ENCODE measurements around the gene SLC22A16. TPM values are rescaled to one million over a fixed set of nuclear protein-coding genes. Genes with fewer than 3 reads are reported as not detected.

SLC22A16 gene
- total and polyA plus RNA-seq, 2 of the 8 experiments (the other 6 are each of a cell fraction or from before 2014, with no cell fraction given): not detected

DNA sequence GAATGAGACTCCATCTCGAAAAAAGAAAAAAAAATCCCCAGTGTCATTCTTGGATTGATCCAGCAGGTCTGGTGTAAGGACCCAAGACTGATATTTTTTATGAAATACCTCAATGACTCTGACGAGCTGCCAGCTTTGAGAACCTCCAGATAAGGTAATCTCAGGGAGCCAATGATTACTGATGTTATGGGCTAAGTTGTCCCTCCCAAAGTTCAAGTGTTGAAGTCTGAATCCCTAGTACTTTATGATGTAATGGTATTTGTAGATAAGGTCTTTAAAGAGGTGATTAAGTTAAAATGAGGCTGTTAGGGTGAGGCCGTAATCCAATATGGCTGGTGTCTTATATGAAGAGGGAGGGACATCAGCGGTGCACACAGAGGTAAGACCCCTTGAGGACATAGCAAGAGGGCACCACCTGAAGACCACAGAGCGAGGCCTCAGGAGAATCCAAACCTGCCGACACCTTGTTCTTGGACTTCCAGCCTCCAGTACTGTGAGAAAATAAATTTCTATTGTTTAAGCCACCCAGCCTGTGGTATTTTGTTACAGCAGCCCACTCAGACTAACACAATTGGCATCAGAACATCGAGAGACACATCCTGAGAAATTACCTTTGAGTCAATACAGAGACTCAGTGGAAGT, 41.3 kb downstream of the SLC22A16 start:
- H3K9me3 ChIP-seq (ENCODE audit: insufficient read depth in 2 of 2, low read depth in 1 of 2, low read length in 1 of 2): no peaks in the 10 kb centered on the region

More for the DNA sequence above, 41.3 kb downstream of the SLC22A16 start:
- Histone ChIP-seq H3K27ac (ENCODE audit: low read depth, low read length) (no peak overlapping the region), H2BK15ac (ENCODE audit: low read length) (no peak overlapping the region), H3K9ac (replicated peaks in 1 of 4; ENCODE audit: extremely low read depth in 1 of 4, low read depth in 3 of 4, low read length in 3 of 4) (no peak overlapping the region), H2BK120ac (replicated peaks; ENCODE audit: low read depth, low read length) (no peak overlapping the region), H3K23ac (ENCODE audit: insufficient read length) (no peak overlapping the region), H2AK5ac (ENCODE audit: low read depth, low read length) (no peak overlapping the region), H3K14ac (ENCODE audit: insufficient read length) (no peak overlapping the region), H4K20me1 (replicated peaks in 1 of 2; ENCODE audit: control insufficient read depth in 1 of 2, insufficient read depth in 2 of 2, low read length in 2 of 2) (no peaks in the 10 kb centered on the region), H4K5ac (ENCODE audit: insufficient read length, low read depth, low read length) (no peak overlapping the region), H3K4me1 (replicated peaks in 1 of 4; ENCODE audit: control insufficient read depth in 3 of 4, insufficient read depth in 4 of 4, low read length in 3 of 4) (peaks cover 0 to 2% (median 0%) of the 10 kb centered on the region in 4 experiments; a peak in 1 of 7 replicates), H2AFZ (ENCODE audit: low read length) (no peak overlapping the region), H3K79me1 (ENCODE audit: low read depth, low read length) (no peaks in the 10 kb centered on the region), H4K91ac (replicated peaks; ENCODE audit: insufficient read length, low read length) (no peak overlapping the region), H2BK5ac (ENCODE audit: low read depth, low read length) (no peak overlapping the region), H4K8ac (ENCODE audit: extremely low read depth, insufficient read depth, low read length) (peak overlapping the region; percentile 35; the same call in 1 of the 2 replicates), H3K4me2 (ENCODE audit: insufficient read depth in 1 of 2, low read depth in 2 of 2, low read length in 2 of 2) (no peak overlapping the region), H3K79me2 (ENCODE audit: control insufficient read depth in 1 of 2, insufficient read depth in 2 of 2, low read length in 2 of 2) (no peaks in the 10 kb centered on the region), H3K27me3 (replicated peaks in 1 of 4; ENCODE audit: control insufficient read depth in 3 of 4, extremely low read depth in 1 of 4, insufficient read depth in 3 of 4, low read length in 3 of 4) (no peaks in the 10 kb centered on the region), H3K23me2 (ENCODE audit: low read depth, low read length) (no peaks in the 10 kb centered on the region), H2BK20ac (ENCODE audit: low read length) (no peak overlapping the region), H3K36me3 (ENCODE audit: control insufficient read depth in 2 of 4, insufficient read depth in 4 of 4, low read length in 3 of 4) (no peaks in the 10 kb centered on the region), H3K18ac (ENCODE audit: extremely low read depth, low read length) (no peak overlapping the region), H3K56ac (replicated peaks; ENCODE audit: insufficient read length, low read depth, low read length) (no peak overlapping the region), H2BK12ac (ENCODE audit: low read depth, low read length) (no peak overlapping the region), H3K4me3 (ENCODE audit: extremely low read depth in 1 of 4, insufficient read depth in 2 of 4, low read depth in 3 of 4, low read length in 4 of 4) (no peak overlapping the region), H3K4ac (replicated peaks; ENCODE audit: insufficient read length, low read depth, low read length) (no peak overlapping the region)
- POLR2A ChIA-PET (ENCODE audit: partially characterized antibody): no interaction called here
- CTCF ChIA-PET (ENCODE audit: partially characterized antibody): no interaction called here
- no peak for TF ChIP-seq NANOG (IDR thresholded peaks at IDR 0.05; ENCODE audit: insufficient read depth, low read depth, low read length, poor library complexity, severe bottlenecking)
- no peak for TF ChIP-seq RAD21 (IDR thresholded peaks at IDR 0.05 in 1 of 2, conservative IDR thresholded peaks at IDR 0.05 in 1 of 2; ENCODE audit: low read depth in 2 of 2, low read length in 2 of 2)
- no peak for TF ChIP-seq SRF (IDR thresholded peaks at IDR 0.05; ENCODE audit: low read depth, low read length)
- TF ChIP-seq POLR2AphosphoS5 (IDR thresholded peaks at IDR 0.05; ENCODE audit: low read depth, low read length): no peak
- no peak for TF ChIP-seq KDM1A (IDR thresholded peaks at IDR 0.05; ENCODE audit: borderline replicate concordance, low read length)
- no peak for TF ChIP-seq TAF1 (IDR thresholded peaks at IDR 0.05; ENCODE audit: low read depth, low read length)
- FAIRE-seq: no peak
- whole genome bisulfite sequencing, 2 experiments (ENCODE audit: extremely low coverage in 1 of 2, insufficient coverage in 1 of 2, insufficient read length in 1 of 2, insufficient replicate concordance in 2 of 2, low coverage in 1 of 2, low lambda C conversion rate in 2 of 2, missing lambda C conversion rate in 1 of 2): 89% methylated on average over 7 of the region's 7 CpGs; no CpG with 5 or more reads in 1 of the 2 experiments
- no peak for DNase-seq (ENCODE audit: low read depth in 1 of 2, low spot score in 2 of 2)
